Right ventricle myocardium inferior (tissue), 1 donor: ENCODE data around the gene LMTK2. TPM values are rescaled to one million over a fixed set of nuclear protein-coding genes. Genes with fewer than 3 reads are reported as not detected.
A peak's percentile ranks its signal among the peaks of the same experiment; 100 is the strongest.
"Not testable (repeated sequence)": the region's sequence is repeated elsewhere in the genome, so short reads cannot be mapped to it uniquely, and the experiment has no call there.

Experiments used
- ATAC-seq: fragments of 200-7000 bp; cut with Tn5 transposase; one replicate; pipeline ENCODE4 v1.9.1; 2020; ENCODE audit warnings: mild to moderate bottlenecking, moderate library complexity
- DNase-seq: peaks from one replicate; pipeline ENCODE4 v3.0.0; 2021; ENCODE audit errors: missing footprints
- intact Hi-C: fragments of 100-400 bp; cut with DNase I; formaldehyde crosslinking; loops from one replicate; pipeline ENCODE4 v1.11.0; 2022
- total RNA-seq: library from RNA; stranded (reverse); fragmentation: NEBNext Ultra II Directional; extraction: Animal tissue kit (Norgen Biotek cat#: 25700); gene quantifications from one replicate; pipeline ENCODE4 v1.2.1, GENCODE V29; 2021
- donor health status: DM: no; HTN: yes; CAD: no; lungs with severe emphysema.

LMTK2 gene
- total RNA-seq, 1 donor from 2014 or later: 22.5 TPM

DNA sequence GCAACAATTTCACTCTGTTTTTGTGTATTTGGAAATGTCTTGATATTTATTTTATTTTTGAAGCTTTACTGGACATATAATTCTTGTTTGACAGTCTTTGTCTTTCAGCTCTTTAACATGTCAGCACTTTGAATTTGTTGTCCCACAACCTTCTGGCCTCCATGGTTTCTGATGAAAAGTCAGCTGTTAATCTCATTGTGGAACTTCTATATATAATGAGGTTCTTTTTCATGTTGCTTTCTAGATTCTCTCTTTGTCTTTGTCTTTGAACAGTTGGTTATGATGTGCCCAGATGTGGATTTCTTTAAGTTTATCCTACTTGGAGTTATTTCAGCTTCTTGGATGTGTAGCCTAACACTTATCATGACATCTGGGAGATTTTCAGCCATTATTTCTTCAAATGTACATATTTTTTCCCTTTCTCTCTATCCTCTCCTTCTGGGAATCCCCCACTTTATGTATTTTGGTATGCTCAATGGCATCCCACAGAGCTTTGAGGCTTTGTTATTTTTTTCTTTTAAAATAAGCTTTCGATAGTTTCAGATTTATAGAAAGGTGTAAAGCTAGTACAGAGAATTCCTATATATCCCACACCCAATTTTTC, 9.5 kb upstream of the LMTK2 start:
- no peak for DNase-seq
- intact Hi-C loops: no loop called here
- no peak for ATAC-seq

DNA sequence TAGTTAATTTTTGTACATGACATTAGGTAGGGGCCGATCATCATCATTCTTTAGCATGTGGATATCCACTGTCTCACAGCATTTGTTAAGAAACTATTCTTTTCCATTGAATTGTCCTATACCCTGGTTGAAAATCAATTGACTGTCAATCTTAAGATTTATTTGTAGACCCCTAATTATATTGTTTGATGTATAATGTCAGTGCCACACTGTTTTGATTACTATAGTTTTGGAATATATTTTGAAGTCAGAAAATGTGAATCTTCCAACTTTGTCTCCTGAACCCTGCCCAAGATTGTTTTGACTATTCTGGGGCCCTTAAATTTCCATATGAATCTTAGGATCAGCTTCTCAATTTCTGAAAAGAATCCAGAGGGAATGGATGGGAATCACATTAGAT, 6.6 kb upstream of the LMTK2 start:
- intact Hi-C loops: loop anchor here (10.0 kb wide), 1 partner anchor 145 kb away; no protein-coding TSS in a partner anchor
- ATAC-seq (no peak), DNase-seq (no peak)

DNA sequence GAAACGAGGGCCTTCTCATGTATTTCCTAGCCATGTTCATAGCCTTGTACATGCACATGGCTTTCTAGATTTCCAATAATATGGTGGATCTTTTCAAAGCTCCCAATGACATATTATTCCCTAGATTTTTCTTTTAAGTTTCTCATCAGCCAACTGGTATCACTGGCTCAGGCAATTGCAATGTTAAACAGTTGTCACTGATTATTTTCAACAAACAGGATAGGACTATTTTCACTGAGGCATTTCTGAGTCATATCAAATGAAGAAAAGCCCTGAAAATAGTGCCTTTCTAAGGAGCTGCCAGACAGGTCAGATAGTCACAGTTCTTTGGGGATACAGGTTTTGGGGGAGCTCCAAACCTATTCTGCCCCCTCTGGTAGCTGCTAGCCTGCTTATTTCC, 4.5 kb upstream of the LMTK2 start:
- DNase-seq (no peak), ATAC-seq (no peak)
- intact Hi-C loops: loop anchor here (10.0 kb wide), 1 partner anchor 143 kb away; no protein-coding TSS in a partner anchor

DNA sequence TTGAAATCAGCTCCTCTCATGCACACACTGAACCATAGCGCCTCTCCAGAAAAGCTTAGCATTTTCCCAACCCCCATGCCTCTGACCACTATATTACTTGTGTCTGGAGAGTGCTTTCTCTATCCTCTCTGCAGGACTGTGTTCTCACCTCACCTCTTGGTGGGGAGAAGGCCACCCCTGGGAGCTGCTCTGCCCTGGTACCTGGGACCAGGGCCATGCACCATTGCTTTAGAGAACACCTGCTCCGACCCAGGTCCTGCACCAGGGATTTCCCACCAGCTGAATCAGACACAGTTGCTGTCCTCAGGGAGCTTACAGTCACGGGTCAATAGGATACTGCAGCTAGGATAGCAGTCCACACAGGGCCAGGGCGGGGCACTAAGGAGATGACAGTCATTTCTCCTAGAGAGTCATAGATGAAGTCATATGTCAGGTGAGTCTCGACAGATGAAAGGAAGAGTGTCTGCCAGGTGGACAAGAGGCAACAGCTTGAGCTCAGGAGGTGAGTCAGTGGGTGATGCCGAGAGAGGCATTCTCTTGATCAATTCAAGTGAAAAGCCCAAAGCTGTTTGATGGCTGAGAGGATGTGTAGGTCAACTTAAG, 619 bp upstream of the LMTK2 start:
- no peak for ATAC-seq
- intact Hi-C loops: loop anchor here (1.0 to 10.0 kb wide), 3 partner anchors 62 to 139 kb away; no protein-coding TSS in a partner anchor
- no peak for DNase-seq

DNA sequence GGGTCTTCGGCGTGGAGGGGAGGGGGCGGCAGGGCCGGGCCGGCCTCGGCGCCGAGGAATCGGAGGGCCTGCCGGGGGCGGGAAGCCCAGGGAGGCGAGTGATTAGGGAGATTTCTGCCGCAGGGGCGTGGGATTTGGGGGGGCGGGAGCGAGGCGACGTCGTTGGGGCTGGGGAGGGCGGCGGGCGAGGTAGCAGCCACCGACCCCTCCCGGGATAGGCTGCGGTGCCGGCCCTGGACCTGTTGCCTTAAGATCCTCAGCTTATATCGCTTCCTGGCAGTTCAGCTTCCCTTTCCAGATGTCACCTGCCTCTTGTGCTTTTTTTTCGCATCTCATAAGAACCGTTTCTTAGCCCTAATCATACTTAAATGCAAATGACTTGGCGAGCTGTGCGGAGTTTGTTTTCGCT, 655 bp downstream of the LMTK2 start:
- intact Hi-C loops: loop anchor here (5.0 to 10.0 kb wide), 2 partner anchors 85 to 137 kb away; no protein-coding TSS in a partner anchor
- DNase-seq (peak; percentile 76), ATAC-seq (no peak)

DNA sequence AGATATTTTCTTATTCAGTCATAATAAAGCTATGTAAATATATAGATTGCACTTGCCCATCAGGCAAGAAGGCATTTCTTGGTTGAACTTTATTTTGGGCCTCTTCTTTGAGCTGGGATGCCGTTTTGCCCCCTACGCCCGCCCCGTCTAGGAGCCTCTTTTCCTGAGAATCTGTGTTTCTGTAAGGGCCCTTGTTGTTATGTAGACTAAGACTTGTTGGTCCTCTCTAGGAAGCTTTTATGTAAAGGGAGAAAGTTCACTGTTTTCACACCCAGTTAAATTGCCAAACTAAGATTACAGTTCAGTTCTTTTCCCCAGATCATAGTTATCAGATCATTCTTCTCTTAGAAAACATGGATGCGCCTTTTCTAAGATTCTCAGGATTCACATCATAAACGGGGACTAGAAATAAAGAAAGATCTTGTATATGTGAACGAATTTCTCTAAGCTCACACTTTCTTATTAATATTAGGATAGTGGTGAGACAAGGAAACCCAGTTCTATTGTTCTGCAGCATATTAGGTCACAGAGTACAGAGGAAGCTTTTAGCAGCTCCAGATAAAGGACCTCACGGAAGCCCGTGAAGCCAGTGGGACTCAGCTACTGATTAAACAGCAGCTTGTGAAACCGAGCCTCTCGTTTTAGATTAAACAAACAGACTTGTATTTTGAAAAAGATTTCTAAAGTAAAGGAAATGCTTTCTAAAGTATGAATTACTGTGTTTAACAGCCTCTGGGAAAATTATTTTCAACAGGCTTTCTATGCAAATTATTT, 3.8 kb downstream of the LMTK2 start:
- ATAC-seq (no peak), DNase-seq (no peak)
- intact Hi-C loops: no loop called here

DNA sequence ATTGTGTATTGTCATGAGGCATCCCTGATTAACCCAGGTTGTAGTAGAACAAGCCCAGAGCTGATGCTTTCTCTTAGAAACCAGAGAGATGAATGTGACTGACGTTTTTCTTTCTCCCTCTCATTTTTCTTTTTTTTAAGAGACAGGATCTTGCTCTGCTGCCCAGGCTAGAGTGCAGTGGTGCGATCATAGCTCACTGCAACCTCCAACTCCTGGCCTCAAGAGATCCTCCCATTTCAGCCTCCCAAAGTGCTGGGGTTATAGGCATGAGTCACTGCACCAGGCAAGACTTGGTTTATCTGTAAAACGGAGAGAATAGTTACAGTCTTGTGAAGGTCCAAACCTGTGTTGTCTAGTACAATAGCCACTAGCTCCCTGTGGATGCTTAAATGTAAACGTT, 5.4 kb downstream of the LMTK2 start:
- intact Hi-C loops: no loop called here
- DNase-seq: no peak
- no peak for ATAC-seq

DNA sequence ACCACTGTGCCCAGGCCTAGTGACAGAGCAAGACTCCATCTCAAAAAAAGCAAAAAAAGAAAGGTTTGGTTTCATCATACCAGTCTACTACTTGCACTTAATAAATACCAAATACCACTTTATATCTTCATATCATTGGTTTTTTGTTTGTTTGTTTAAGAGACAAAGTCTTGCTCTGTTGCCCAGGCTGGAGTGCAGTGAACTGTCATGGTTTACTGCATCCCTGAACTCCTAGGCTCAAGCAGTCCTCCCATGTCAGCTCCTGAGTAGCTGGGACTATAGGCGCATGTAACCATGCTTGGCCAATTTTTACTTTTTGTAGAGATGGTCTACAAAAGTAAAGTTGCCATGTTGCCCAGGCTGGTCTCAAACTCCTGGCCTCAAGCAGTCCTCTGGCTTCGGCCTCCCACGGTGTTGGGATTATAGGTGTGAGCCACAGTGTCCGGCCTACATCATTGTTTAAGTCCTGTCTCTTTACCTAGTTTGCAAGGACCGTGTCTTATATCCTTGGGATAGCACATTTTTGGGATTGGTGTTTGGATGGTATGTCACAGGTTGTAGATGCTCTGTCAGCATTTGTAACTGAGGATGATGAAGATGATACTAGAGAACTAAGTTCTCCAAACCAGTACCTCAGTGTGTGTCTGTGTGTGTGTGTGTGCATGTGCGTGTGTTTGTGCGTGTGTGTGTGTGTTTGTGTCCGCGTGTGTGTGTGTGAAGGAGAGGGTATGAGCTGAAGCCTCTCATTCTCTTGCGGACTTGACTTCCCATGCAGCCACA, 9.3 kb downstream of the LMTK2 start:
- DNase-seq: no peak
- intact Hi-C loops: no loop called here
- no peak for ATAC-seq

DNA sequence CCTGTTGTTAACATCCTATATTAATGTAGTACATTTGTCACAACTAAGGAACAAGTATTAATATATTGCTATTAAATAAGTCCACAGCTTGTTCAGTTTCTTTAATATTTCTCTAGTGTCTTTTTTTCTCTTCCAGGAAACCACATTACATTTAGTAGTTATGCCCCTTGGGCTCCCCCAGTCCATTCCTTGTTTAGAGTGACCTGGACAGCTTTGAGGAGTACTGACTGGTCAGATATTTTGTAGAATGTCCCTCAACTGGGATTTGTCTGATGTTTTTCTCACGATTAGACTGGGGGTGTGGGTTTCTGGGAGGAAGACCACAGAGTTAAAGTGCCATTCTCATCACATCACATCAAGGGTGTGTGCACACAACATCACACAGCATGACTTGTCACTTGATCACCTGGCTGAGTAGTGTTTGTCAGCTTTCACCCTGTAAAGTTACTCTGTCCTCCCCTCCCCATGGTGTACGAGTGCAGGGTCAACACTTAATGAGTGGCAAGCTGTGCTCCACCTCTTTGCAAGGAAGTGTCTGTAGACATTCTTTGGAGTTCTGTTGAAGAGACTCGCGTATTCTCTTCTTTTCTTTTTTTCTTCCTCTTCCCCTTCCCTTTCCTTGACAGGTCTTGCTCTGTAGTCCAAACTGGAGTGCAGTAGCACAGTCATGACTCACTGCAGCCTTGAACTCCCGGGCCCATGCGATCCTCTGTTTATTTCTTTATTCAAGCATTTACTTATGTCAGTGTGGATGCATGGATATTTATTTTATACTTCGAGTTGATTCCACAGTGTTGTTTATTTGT, 10.2 kb downstream of the LMTK2 start:
- intact Hi-C loops: no loop called here
- ATAC-seq (no peak), DNase-seq (no peak)

DNA sequence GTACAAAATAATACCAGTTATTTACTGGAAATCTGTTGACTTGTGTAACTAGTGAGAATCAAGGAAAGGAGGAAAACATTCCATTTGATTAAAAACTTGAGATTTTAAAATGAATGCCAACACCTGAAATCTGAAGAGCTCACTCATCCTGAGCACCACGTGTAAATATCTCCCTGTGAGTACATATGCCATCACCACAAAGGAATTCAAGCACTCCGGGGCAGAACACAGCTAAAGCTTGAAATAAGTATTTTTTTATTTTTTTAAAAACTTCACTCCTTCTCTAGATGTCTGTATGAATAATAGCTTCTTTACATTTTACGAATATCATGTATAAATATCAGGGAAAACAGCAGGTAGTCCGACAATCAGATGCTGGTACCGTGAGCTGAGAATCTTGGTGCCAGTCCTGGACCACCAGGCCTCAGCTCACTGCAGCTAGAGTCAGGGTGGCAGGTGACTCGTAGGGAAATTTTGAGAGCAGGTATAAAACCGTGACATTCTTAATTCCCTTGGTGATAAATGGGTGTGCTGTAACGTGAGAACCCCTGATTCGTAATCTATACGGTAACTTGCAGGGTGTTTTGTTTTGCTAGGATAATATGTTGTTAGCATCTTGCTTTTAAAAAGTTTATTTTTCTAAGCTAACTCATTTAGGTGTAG, 12.7 kb downstream of the LMTK2 start:
- intact Hi-C loops: no loop called here
- no peak for ATAC-seq
- DNase-seq: no peak

DNA sequence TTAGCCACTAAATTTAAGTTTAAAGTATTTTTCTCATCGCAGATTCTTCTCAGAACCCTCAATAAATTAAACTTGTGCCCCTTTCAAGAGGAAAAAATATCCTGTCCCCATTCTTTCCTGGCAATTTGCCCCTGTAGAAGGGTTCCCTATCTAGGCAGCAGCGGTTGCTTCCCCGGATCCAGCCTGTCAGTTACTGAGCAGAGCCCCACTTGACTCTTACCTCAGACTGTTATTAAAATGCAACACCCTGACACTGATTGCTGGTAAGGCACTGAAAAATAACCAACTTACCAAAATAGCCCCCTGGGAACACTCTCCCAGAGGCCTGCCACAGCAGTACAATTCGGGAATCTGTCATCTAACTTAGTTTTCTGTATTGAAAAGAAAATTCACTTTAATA, 13.9 kb downstream of the LMTK2 start:
- DNase-seq (no peak), ATAC-seq (peak; percentile 69)
- intact Hi-C loops: no loop called here

DNA sequence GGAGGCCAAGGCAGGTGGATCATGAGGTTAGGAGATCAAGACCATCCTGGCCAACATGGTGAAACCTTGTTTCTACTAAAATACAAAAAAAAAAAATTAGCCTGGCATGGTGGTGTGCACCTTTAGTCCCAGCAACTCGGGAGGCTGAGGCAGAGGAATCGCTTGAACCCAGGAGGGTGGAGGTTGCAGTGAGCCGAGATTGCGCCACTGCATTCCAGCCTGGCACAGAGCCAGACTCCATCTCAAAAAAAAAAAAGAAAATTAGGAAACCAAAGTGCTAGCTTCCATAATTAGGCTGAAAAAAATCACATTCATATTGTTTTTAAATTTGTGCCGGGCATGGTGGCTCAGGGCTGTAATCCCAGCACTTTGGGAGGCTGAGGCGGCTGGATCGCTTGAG, 14.7 kb downstream of the LMTK2 start:
- intact Hi-C loops, ATAC-seq, DNase-seq: not testable (repeated sequence)

DNA sequence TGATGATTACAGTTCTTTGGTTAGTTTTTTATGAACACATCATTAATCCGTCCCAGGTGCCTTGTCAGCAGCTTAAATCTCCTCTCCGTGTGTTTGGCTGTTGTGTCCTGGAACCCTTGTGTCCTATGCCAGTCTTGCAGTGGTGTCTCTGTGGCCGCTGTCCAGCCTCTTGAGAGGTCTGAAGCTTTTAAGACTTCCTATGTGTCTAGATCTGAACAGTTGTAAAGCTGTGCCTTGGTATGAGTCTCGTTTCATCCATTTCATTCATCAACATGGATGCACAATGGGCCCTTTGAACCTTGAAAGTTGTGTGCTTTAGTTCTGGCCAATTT, 16.7 kb downstream of the LMTK2 start:
- no peak for DNase-seq
- intact Hi-C loops: no loop called here
- no peak for ATAC-seq

DNA sequence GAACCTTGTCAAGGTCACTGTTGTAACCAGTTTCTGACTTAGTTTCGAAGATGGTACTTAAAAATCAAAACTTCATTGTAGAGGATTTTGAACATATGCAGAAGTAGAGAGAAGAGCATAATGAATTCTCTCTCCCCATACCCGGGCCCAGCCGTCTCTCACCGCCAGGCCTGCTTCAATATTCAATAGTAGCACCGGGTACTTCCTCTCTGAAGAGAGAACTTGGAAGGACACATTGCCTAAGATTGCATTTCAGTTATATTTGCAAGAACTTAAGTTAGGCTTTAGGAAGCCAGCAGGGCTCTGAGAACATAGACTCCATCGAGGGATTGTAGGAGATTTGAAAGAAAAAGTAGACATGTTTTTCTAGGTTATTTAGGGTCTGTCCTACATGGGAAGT, 19.1 kb downstream of the LMTK2 start:
- DNase-seq (no peak), ATAC-seq (no peak)
- intact Hi-C loops: no loop called here

DNA sequence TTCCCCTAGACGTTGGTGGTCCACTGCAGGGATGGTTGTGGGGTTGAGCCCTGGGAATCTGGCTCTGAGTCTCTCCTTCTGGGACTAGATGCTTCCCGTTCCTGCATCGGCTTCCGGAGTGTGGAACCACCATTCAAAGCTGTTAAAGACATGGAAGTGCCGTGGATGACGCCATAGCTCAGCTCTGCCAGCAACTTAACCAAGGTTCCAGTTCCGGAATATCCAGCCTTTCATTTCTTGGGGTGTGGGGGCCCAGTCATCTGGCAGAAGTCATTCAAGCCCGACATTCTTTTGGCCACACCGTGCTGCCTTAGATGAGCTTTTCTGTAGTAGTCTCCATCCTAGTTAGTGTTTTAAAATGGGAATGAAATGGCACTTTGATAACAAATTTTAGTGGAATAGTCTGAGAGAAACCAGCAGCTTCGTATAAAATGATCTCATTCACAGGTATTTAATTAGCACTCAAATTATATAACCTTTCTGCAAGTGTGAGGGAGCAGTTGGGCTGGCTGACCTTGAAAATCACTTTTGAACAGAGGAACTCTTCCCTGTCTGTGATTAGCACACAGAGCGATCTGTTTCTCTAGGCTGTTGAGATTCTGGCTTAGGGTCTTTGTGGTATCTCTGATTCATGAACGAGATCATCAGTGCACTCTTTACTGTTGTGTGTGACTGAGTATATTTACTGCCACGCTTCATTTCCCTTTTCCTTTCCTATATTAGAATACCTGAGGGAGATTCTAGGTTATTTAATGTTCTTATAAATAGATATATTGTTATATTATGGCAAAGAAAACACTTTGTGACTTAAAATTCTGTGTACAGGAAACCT, 19.9 kb downstream of the LMTK2 start:
- intact Hi-C loops: no loop called here
- ATAC-seq (no peak), DNase-seq (no peak)

DNA sequence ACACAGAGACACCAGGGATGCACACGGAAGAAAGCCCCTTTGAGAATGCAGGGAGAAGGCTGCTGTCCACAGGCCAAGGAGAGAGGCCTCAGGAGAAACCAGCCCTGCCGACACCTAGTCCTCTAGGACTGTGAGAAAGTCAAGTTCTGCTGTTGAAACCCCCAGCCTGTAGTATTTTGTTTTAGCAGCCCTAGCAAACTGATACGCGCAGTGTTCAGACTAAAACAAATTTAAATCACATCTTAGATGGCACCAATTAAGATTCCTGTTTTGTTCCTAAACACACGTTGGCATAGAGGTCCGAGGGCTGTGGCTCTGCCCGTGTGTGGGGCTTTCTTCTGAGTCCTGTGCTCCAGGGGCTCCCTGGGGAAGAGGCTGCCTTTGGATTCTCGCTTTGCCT, 21.7 kb downstream of the LMTK2 start:
- intact Hi-C loops: no loop called here
- ATAC-seq (no peak), DNase-seq (no peak)

DNA sequence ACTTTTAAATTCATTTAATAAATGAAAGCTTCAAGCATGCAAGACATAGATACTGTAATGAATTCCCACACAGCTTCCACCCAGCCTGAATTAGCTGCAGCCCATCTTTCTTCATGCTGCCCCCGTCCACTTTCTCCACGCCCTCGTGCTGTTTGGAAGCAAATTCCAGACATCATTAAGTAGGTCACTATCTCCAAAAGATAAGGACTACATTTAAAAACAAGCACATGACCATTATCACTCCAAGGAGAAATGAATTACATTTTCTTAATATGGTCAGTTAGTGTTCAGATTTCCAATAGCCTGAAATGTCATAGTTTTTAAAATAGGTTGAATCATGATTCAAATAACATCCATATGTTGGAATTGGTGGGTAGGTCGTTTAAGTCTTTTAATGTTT, 24.3 kb downstream of the LMTK2 start:
- DNase-seq (no peak), ATAC-seq (no peak)
- intact Hi-C loops: no loop called here
